ENCODE data around the gene AP2B1. TPM values are rescaled to one million over a fixed set of nuclear protein-coding genes. Genes with fewer than 3 reads are reported as not detected.

The AP2B1 gene
- polyA plus RNA-seq, 1 donor (not counting 4 experiments of a cell fraction or from before 2014, with no cell fraction given): 189 TPM

DNA sequence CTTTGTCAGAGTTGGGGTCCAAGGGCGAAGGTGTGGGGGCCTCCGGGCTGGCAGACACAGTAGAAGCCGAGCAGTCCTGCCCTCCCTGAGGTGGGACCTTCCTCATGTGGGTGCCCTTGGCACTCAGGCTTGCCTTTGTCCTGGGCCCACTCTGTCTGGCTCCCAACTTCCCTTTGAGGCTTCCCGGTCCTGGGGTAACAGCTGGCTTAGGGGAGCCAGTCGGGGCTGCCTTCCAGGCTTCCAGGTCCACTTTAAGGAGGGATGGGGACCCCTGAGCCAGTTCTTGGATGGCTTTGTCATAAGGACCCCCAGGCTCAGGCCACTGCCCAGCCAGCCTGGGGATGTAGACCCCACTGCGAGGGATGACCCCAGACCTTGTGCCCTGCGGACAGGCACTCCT is 158.1 kb downstream of the AP2B1 start:
- FAIRE-seq: no peak
- Histone ChIP-seq H3K27me3 (ENCODE audit: control insufficient read depth, extremely low read depth, insufficient read depth, low read length) (peaks cover 37% of the 10 kb centered on the region), H3K9me3 (ENCODE audit: control insufficient read depth, low read depth, low read length) (no peaks in the 10 kb centered on the region)

DNA sequence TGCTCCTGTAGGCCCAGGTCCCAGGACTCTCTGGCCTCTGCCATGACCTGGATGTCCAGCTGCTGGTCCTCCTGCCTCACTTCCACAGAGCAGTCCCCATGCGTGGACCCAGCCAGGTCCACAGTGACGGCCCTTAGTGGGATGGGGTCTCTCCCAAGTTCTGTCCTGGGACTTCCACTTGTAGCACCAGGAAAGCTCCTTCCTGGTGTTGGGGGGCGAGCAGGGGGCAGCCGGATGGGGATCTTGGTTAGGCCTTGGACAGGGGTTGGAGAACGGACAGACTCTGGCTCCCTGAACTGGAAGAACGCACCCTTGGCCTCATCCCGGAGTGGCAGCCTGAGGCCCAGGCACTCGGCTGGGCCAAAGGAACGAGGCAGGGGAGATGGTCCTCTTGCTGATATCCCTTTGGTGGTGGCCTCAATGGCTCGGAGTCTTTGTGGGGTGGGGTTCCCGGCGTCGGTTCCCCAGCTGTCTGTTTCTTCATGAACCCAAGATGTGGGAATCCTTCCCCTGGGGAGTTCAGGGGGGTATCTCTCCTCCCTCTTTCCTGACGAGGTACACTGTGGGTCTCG is 158.7 kb downstream of the AP2B1 start:
- FAIRE-seq (no peak), DNase-seq (ENCODE audit: low read depth, low spot score) (no peak)
- Histone ChIP-seq H3K9me3 (ENCODE audit: control insufficient read depth, low read depth, low read length) (no peaks in the 10 kb centered on the region), H3K27me3 (ENCODE audit: control insufficient read depth, extremely low read depth, insufficient read depth, low read length) (peaks cover 31% of the 10 kb centered on the region), H3K79me2 (ENCODE audit: control insufficient read depth, insufficient read depth, low read length) (no peaks in the 10 kb centered on the region), H3K9me1 (ENCODE audit: control insufficient read depth, extremely low read depth, insufficient read depth, low read length) (peaks cover 3% of the 10 kb centered on the region), H3K27ac (ENCODE audit: control insufficient read depth, insufficient read depth, low read length) (no peak overlapping the region), H4K20me1 (ENCODE audit: control insufficient read depth, extremely low read depth, insufficient read depth, low read length) (no peaks in the 10 kb centered on the region), H3K4me1 (ENCODE audit: control insufficient read depth, extremely low read depth, insufficient read depth, low read length) (peaks cover 27% of the 10 kb centered on the region), H2AFZ (ENCODE audit: control insufficient read depth, low read length) (no peak overlapping the region), H3K4me2 (ENCODE audit: control insufficient read depth, extremely low read depth, insufficient read depth, low read depth, low read length) (no peak overlapping the region), H3K36me3 (ENCODE audit: control insufficient read depth in 2 of 2, extremely low read depth in 1 of 2, insufficient read depth in 2 of 2, low read length in 2 of 2) (no peaks in the 10 kb centered on the region), H3K4me3 (ENCODE audit: control insufficient read depth in 2 of 3, extremely low read depth in 1 of 3, insufficient read depth in 2 of 3, low read depth in 1 of 3, low read length in 3 of 3) (no peak overlapping the region), H3K9ac (ENCODE audit: control insufficient read depth, extremely low read depth, insufficient read depth, low read length) (no peak overlapping the region)
- dilution Hi-C loops (cut with MboI; ENCODE audit: extremely low pct_ligation_motif_present, low sequenced_read_pairs): no loop called here
- TF ChIP-seq EZH2 (IDR thresholded peaks at IDR 0.05; ENCODE audit: low read length): no peak
- TF ChIP-seq, protein P1, sequence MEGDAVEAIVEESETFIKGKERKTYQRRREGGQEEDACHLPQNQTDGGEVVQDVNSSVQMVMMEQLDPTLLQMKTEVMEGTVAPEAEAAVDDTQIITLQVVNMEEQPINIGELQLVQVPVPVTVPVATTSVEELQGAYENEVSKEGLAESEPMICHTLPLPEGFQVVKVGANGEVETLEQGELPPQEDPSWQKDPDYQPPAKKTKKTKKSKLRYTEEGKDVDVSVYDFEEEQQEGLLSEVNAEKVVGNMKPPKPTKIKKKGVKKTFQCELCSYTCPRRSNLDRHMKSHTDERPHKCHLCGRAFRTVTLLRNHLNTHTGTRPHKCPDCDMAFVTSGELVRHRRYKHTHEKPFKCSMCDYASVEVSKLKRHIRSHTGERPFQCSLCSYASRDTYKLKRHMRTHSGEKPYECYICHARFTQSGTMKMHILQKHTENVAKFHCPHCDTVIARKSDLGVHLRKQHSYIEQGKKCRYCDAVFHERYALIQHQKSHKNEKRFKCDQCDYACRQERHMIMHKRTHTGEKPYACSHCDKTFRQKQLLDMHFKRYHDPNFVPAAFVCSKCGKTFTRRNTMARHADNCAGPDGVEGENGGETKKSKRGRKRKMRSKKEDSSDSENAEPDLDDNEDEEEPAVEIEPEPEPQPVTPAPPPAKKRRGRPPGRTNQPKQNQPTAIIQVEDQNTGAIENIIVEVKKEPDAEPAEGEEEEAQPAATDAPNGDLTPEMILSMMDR (optimal IDR thresholded peaks at IDR 0.05 in 1 of 3, IDR thresholded peaks at IDR 0.05 in 1 of 3, conservative IDR thresholded peaks at IDR 0.05 in 1 of 3; ENCODE audit: extremely low read depth in 1 of 3, insufficient read depth in 2 of 3, low read length in 3 of 3): no peak

More for the DNA sequence above, 158.1 kb downstream of the AP2B1 start:
- Histone ChIP-seq H3K4me1 (ENCODE audit: control insufficient read depth, extremely low read depth, insufficient read depth, low read length) (peaks cover 21% of the 10 kb centered on the region), H3K9me1 (ENCODE audit: control insufficient read depth, extremely low read depth, insufficient read depth, low read length) (no peaks in the 10 kb centered on the region), H3K4me2 (ENCODE audit: control insufficient read depth, extremely low read depth, insufficient read depth, low read depth, low read length) (no peak overlapping the region), H3K4me3 (ENCODE audit: control insufficient read depth in 2 of 3, extremely low read depth in 1 of 3, insufficient read depth in 2 of 3, low read depth in 1 of 3, low read length in 3 of 3) (no peak overlapping the region), H3K79me2 (ENCODE audit: control insufficient read depth, insufficient read depth, low read length) (no peaks in the 10 kb centered on the region), H4K20me1 (ENCODE audit: control insufficient read depth, extremely low read depth, insufficient read depth, low read length) (no peaks in the 10 kb centered on the region), H2AFZ (ENCODE audit: control insufficient read depth, low read length) (no peak overlapping the region), H3K36me3 (ENCODE audit: control insufficient read depth in 2 of 2, extremely low read depth in 1 of 2, insufficient read depth in 2 of 2, low read length in 2 of 2) (no peaks in the 10 kb centered on the region), H3K9ac (ENCODE audit: control insufficient read depth, extremely low read depth, insufficient read depth, low read length) (no peak overlapping the region), H3K27ac (ENCODE audit: control insufficient read depth, insufficient read depth, low read length) (no peak overlapping the region)
- dilution Hi-C loops (cut with MboI; ENCODE audit: extremely low pct_ligation_motif_present, low sequenced_read_pairs): no loop called here
- TF ChIP-seq EZH2 (IDR thresholded peaks at IDR 0.05; ENCODE audit: low read length): no peak
- TF ChIP-seq, protein P1 (optimal IDR thresholded peaks at IDR 0.05 in 1 of 3, IDR thresholded peaks at IDR 0.05 in 1 of 3, conservative IDR thresholded peaks at IDR 0.05 in 1 of 3; ENCODE audit: extremely low read depth in 1 of 3, insufficient read depth in 2 of 3, low read length in 3 of 3): no peak
- no peak for DNase-seq (ENCODE audit: low read depth, low spot score)
